PFSK-1 (cell line): ENCODE data around the gene MUC20.

Experiments used
- FOXP2 ChIP-seq: optimal IDR thresholded peaks from 2 replicates; pipeline ENCODE3; 2011; ENCODE audit warnings: borderline replicate concordance, control low read depth, inconsistent platforms; ENCODE audit not compliant: insufficient read depth; ENCODE audit errors: extremely low read length, extremely low read depth
- POLR2AphosphoS5 ChIP-seq: IDR thresholded peaks from 2 replicates; pipeline ENCODE4 v1.6.1; 2012; ENCODE audit warnings: low read depth, mild to moderate bottlenecking, control low read depth, low read length, moderate library complexity
- REST ChIP-seq, 2 experiments: IDR thresholded peaks; 2 replicates each; pipeline versions ENCODE4 v1.6.1 to v1.8.0; 2011 to 2012; ENCODE audit warnings: low read depth in 2 of 2, low read length in 2 of 2, control low read depth in 1 of 2, inconsistent platforms in 1 of 2, mild to moderate bottlenecking in 1 of 2, moderate library complexity in 1 of 2; ENCODE audit not compliant: insufficient read depth in 1 of 2
- SIN3A ChIP-seq: IDR thresholded peaks from 2 replicates; pipeline ENCODE4 v1.6.1; 2012; ENCODE audit warnings: mild to moderate bottlenecking, low read length, moderate library complexity, borderline replicate concordance; ENCODE audit not compliant: insufficient read depth
- TAF1 ChIP-seq: IDR thresholded peaks from 2 replicates; pipeline ENCODE4 v1.6.1; 2012; ENCODE audit warnings: low read length, control low read depth, borderline replicate concordance; ENCODE audit not compliant: insufficient read depth

Gene MUC20

GRCh38 chr3:195777975-195778374, 57.2 kb downstream of the MUC20 start:
- TF ChIP-seq TAF1 (no peak), POLR2AphosphoS5 (no peak), FOXP2 (no peak), SIN3A (no peak), REST (IDR thresholded peaks at IDR 0.05; ENCODE audit: insufficient read depth in 1 of 2, low read depth in 2 of 2, low read length in 2 of 2) (no peak)
